SHP77 treated with DMSO at 0.1 percent for 48 hours (cell line): ENCODE data around the gene SARDH.

Source experiments
- DNase-seq: peaks from one replicate; lab custom pipeline; 2025; lab: John Stamatoyannopoulos, UW

Gene SARDH

GRCh38 chr9:133666845-133667244, 71.3 kb downstream of the SARDH start:
- no peak for DNase-seq

- DNase-seq, result no peak
These were observed 71.8 kb downstream of the SARDH start for GRCh38 chr9:133666387-133666786.

GRCh38 chr9:133665535-133665934, 72.6 kb downstream of the SARDH start:
- DNase-seq, result no peak

- no peak for DNase-seq
These were observed 73.1 kb downstream of the SARDH start for GRCh38 chr9:133665096-133665495.

- DNase-seq, result peak; percentile 35
These were observed 73.7 kb downstream of the SARDH start for GRCh38 chr9:133664173-133665050.

- DNase-seq, result no peak
These were observed 76.2 kb downstream of the SARDH start for GRCh38 chr9:133661846-133662540.

GRCh38 chr9:133659516-133659915, 78.6 kb downstream of the SARDH start:
- no peak for DNase-seq

- DNase-seq, result no peak
These were observed 79.4 kb downstream of the SARDH start for GRCh38 chr9:133658442-133659431.

- DNase-seq, result no peak
These were observed 81.0 kb downstream of the SARDH start for GRCh38 chr9:133657120-133657661.

- no peak for DNase-seq
These were observed 81.7 kb downstream of the SARDH start for GRCh38 chr9:133656211-133657119.

GRCh38 chr9:133655701-133656100, 82.5 kb downstream of the SARDH start:
- no peak for DNase-seq

- DNase-seq, result no peak
These were observed 83.2 kb downstream of the SARDH start for GRCh38 chr9:133654736-133655657.

GRCh38 chr9:133653638-133654037, 84.5 kb downstream of the SARDH start:
- DNase-seq, result no peak

- no peak for DNase-seq
These were observed 88.1 kb downstream of the SARDH start for GRCh38 chr9:133650026-133650425.

GRCh38 chr9:133649194-133649593, 89.0 kb downstream of the SARDH start:
- DNase-seq, result no peak

- no peak for DNase-seq
These were observed 90.2 kb downstream of the SARDH start for GRCh38 chr9:133647765-133648469.

- no peak for DNase-seq
These were observed 91.0 kb downstream of the SARDH start for GRCh38 chr9:133647148-133647547.

GRCh38 chr9:133645021-133645765, 93.0 kb downstream of the SARDH start:
- DNase-seq, result no peak
